ENCODE results near the gene GDF9.

Gene GDF9, protein sequence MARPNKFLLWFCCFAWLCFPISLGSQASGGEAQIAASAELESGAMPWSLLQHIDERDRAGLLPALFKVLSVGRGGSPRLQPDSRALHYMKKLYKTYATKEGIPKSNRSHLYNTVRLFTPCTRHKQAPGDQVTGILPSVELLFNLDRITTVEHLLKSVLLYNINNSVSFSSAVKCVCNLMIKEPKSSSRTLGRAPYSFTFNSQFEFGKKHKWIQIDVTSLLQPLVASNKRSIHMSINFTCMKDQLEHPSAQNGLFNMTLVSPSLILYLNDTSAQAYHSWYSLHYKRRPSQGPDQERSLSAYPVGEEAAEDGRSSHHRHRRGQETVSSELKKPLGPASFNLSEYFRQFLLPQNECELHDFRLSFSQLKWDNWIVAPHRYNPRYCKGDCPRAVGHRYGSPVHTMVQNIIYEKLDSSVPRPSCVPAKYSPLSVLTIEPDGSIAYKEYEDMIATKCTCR

DNA sequence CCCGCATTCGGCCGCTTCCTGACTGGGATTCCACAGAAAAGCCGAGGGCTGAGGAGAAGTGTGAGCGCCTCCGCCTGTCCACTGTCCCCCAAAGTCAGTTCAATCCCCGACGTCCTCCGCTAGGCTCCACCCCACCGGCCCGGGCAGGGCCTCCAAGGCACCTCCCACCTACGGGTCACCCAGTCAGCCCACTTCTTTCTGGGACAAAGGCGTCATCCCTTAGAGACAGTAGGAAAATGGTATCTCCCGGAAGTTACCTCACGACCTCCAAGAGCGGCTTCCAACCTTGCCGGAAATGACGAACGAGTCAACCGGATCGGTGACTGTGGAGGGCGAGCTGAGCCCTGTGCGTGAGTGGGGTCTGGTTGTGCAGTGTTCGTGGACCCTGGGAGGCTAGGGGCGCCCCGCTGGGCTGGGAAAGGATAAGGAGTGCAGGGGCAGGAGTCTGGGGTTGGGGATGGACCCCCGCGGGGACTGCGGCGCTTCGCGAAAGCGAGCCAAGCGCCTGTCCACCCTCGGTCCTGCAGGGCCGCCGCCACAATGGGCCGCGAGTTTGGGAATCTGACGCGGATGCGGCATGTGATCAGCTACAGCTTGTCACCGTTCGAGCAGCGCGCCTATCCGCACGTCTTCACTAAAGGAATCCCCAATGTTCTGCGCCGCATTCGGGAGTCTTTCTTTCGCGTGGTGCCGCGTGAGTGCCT, at the start of gene GDF9, which contains the start of gene UQCRQ:
Gene GDF9 (minus strand): TSS at position 128 of the 704 bp plus-strand sequence. CDS start 1,936 bp downstream, outside the sequence.
Gene UQCRQ (plus strand): TSS at position 301 of the 704 bp plus-strand sequence. CDS start 240 bp downstream, at position 541.
- no peaks in the 10 kb centered on the region for H3K9me3 ChIP-seq
- DNase-seq, result peak; percentile 95 to 97
- peak within 1 kb of the TSS; percentile 66 to 70 for H3K4me3 ChIP-seq
- H3K36me3 ChIP-seq, result peaks cover 5 to 30% (median 24%) of the 10 kb centered on the region in 3 donors
- H3K27me3 ChIP-seq, result no peaks in the 10 kb centered on the region
- TF ChIP-seq CTCF (IDR thresholded peaks at IDR 0.05), result no peak
- H3K27ac ChIP-seq, result peak within 1 kb of the TSS; percentile 90 to 95
- H3K4me1 ChIP-seq, result peaks cover 0 to 18% (median 12%) of the 10 kb centered on the region in 4 donors
- intact Hi-C loops (cut with DNase I; ENCODE audit: low total_unique reads), result no loop called here

DNA sequence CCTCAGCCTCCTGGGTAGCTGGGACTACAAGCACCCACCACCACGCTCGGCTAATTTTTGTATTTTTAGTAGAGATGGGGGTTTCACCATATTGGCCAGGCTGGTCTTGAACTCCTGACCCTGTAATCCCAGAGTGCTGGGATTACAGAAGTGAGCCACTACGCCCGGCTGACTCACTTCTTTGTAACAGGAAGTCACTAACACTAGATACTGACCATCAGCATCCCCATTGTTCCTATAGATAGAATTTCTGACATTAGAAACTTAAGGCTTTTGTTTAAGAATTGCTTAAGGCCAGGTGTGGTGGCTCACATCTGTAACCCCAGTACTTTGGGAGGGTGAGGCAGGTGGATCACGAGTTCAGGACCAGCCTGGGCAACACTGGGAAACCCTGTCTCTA, 49.4 kb upstream of the GDF9 start:
- no peak for DNase-seq
- H3K4me1 ChIP-seq, result no peaks in the 10 kb centered on the region
- no peak overlapping the region for H3K27ac ChIP-seq
- H3K9me3 ChIP-seq, result no peaks in the 10 kb centered on the region
- no peak for TF ChIP-seq CTCF (IDR thresholded peaks at IDR 0.05)
- H3K36me3 ChIP-seq, result peaks cover 6 to 57% (median 35%) of the 10 kb centered on the region in 3 donors
- H3K4me3 ChIP-seq, result no peak overlapping the region
- no peaks in the 10 kb centered on the region for H3K27me3 ChIP-seq
- intact Hi-C loops (cut with DNase I; ENCODE audit: low total_unique reads), result no loop called here

DNA sequence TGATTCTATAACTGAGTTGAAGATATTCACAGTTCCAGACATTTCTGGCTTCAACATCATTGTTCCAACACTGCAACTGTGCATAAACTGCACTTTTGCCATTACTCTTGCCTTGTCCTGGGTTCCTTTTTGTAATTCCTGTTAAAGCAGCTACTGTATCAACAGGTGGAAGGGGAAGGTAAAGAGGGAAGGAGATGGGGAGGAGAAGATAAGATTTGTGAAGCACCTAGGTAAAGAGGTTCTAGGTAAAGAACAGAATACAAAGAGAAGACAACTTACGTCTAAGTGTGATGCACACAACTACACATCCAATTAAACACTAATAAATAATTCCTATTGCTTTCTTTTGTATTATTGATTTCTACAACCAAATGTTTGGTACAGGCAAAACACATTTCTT, 43.4 kb upstream of the GDF9 start:
- H3K9me3 ChIP-seq, result no peaks in the 10 kb centered on the region
- H3K27me3 ChIP-seq, result no peaks in the 10 kb centered on the region
- no peak for TF ChIP-seq CTCF (IDR thresholded peaks at IDR 0.05)
- no peak for DNase-seq
- H3K4me3 ChIP-seq, result no peak overlapping the region
- peaks cover 0 to 5% (median 0%) of the 10 kb centered on the region in 4 donors for H3K4me1 ChIP-seq
- no peak overlapping the region for H3K27ac ChIP-seq
- H3K36me3 ChIP-seq, result peaks cover 5 to 32% (median 18%) of the 10 kb centered on the region in 3 donors
- intact Hi-C loops (cut with DNase I; ENCODE audit: low total_unique reads), result no loop called here

DNA sequence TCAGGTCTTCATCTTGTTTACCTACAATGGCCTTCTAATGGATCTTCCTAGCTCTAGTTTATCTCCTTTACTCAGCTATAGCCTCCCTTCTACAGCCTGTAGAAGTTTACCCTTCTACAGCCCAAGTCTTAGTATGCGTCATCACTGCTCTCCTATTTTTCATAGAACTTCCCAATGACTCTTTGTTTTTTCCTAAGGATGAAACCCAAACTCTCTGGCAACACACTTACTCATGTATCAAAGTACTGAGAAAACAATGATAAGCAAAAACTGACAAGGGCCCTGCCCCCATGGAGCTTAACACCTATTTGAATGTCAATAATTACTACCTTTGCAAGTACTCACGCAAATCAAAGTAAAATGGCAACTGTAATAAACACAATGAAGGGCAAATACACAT, 40.9 kb upstream of the GDF9 start:
- intact Hi-C loops (cut with DNase I; ENCODE audit: low total_unique reads), result no loop called here
- H3K4me1 ChIP-seq, result peaks cover 0 to 5% (median 0%) of the 10 kb centered on the region in 4 donors
- no peak for DNase-seq

More for the DNA sequence above, 40.9 kb upstream of the GDF9 start:
- Histone ChIP-seq H3K36me3 (peaks cover 9 to 21% (median 13%) of the 10 kb centered on the region in 3 donors), H3K27ac (no peak overlapping the region), H3K27me3 (no peaks in the 10 kb centered on the region), H3K9me3 (no peaks in the 10 kb centered on the region), H3K4me3 (no peak overlapping the region)
- no peak for TF ChIP-seq CTCF (IDR thresholded peaks at IDR 0.05)
